A673 (cell line): Measurements from ENCODE around the gene ABHD10. TPM values are rescaled to one million over a fixed set of nuclear protein-coding genes. Genes with fewer than 3 reads are reported as not detected.

ENCODE experiments used
- BruUV-seq: library from RNA; stranded (reverse); fragments of 400-500 nt; replicated peaks from 2 replicates; lab custom pipeline; 2021; lab: Mats Ljungman, UMichigan
- CTCF ChIA-PET: fragments of 300-600 bp; sonication (Branson Sonifier 250); formaldehyde crosslinking; loops from one replicate; lab custom pipeline; 2022; ENCODE audit warnings: antibody characterized with exemption; lab: Charles Lee
- POLR2A ChIA-PET: fragments of 300-600 bp; sonication (Branson Sonifier 250); formaldehyde crosslinking; loops from one replicate; lab custom pipeline; 2022; ENCODE audit warnings: antibody characterized with exemption; ENCODE audit not compliant: low non-redundant PET; lab: Charles Lee
- DNase-seq: peaks from one replicate; pipeline ENCODE4 v3.0.0-alpha.2; 2015; ENCODE audit warnings: low spot score
- H3K27ac ChIP-seq: fragments of 200-600 bp; sonication (generic); 2 replicates; pipeline ENCODE4 v1.5.1; 2016; ENCODE audit warnings: mixed run types, low read depth, mild to moderate bottlenecking, mixed read lengths, antibody characterized with exemption, low read length; ENCODE audit not compliant: poor library complexity, severe bottlenecking
- H3K27me3 ChIP-seq: fragments of 200-600 bp; sonication (generic); replicated peaks from 2 replicates; pipeline ENCODE4 v1.6.1; 2017; ENCODE audit warnings: mixed run types, low read depth, mild to moderate bottlenecking, mixed read lengths, antibody characterized with exemption, low read length; ENCODE audit not compliant: insufficient read depth, poor library complexity
- H3K36me3 ChIP-seq: fragments of 200-600 bp; sonication (generic); 2 replicates; pipeline ENCODE4 v1.6.1; 2016; ENCODE audit warnings: mixed run types, mild to moderate bottlenecking, mixed read lengths, antibody characterized with exemption, low read length; ENCODE audit not compliant: insufficient read depth, poor library complexity, severe bottlenecking
- H3K4me1 ChIP-seq: fragments of 200-600 bp; sonication (generic); 2 replicates; pipeline ENCODE4 v1.6.1; 2017; ENCODE audit warnings: mixed run types, mild to moderate bottlenecking, mixed read lengths, antibody characterized with exemption, low read length; ENCODE audit not compliant: insufficient read depth, poor library complexity, severe bottlenecking
- H3K4me3 ChIP-seq: fragments of 200-600 bp; sonication (generic); 2 replicates; pipeline ENCODE4 v1.5.1; 2016; ENCODE audit warnings: low read depth, mixed run types, mild to moderate bottlenecking, mixed read lengths, low read length; ENCODE audit not compliant: poor library complexity, severe bottlenecking
- H3K9me3 ChIP-seq: fragments of 200-600 bp; sonication (generic); 2 replicates; pipeline ENCODE4 v1.6.1; 2016; ENCODE audit warnings: mixed run types, low read depth, mild to moderate bottlenecking, mixed read lengths, antibody characterized with exemption, low read length; ENCODE audit not compliant: poor library complexity, severe bottlenecking
- CTCF ChIP-seq: fragments of 300-800, 200-600 bp; sonication (generic); conservative IDR thresholded peaks from 2 replicates; pipeline ENCODE4 v1.5.1; 2017; ENCODE audit warnings: low read depth, mild to moderate bottlenecking, antibody characterized with exemption, low read length, moderate library complexity, mixed read lengths
- EZH2 ChIP-seq: fragments of 200-600 bp; sonication (generic); IDR thresholded peaks from 2 replicates; pipeline ENCODE4 v1.6.1; 2017; ENCODE audit warnings: borderline replicate concordance, low read depth, mild to moderate bottlenecking, mixed read lengths, antibody characterized with exemption, low read length; ENCODE audit not compliant: poor library complexity, severe bottlenecking
- intact Hi-C: fragments of 100-400 bp; cut with micrococcal nuclease; formaldehyde crosslinking; loops from one replicate; pipeline ENCODE4 v1.10.0; 2022; ENCODE audit not compliant: unreplicated experiment
- total RNA-seq: library from RNA; stranded (reverse); gene quantifications from 2 replicates; pipeline ENCODE4 v1.2.3, GENCODE V29; 2021

Gene ABHD10
- total RNA-seq, 1 experiment from 2014 or later = 40.7 TPM

GRCh38 chr3:112042842-112043280, 64.0 kb downstream of the ABHD10 start:
- Histone ChIP-seq H3K9me3 (no peaks in the 10 kb centered on the region), H3K4me1 (no peaks in the 10 kb centered on the region), H3K27me3 (no peaks in the 10 kb centered on the region), H3K36me3 (no peaks in the 10 kb centered on the region), H3K27ac (no peak overlapping the region), H3K4me3 (no peak overlapping the region)
- TF ChIP-seq EZH2 (no peak), CTCF (no peak)
- DNase-seq = no peak
- intact Hi-C loops = loop anchor here (2.0 kb wide), 2 partner anchors 54 to 326 kb away; no protein-coding TSS in a partner anchor
- POLR2A ChIA-PET = no interaction called here
- CTCF ChIA-PET = interaction anchor here (0.5 to 1.6 kb wide), 5 partner anchors 29 to 326 kb away, joined by 4 to 21 read pairs (median 7); no protein-coding TSS in a partner anchor
- no TSS peak for BruUV-seq

Other genes starting within 250 kb of the ABHD10 start
- 11.7 and 13.1 TPM in 2 replicates for gene PHLDB2, start 119.8 kb upstream of the ABHD10 start, total RNA-seq
- 0.37 TPM in 1 of 2 replicates, not detected in the other for gene TAGLN3, start 19.9 kb downstream of the ABHD10 start, total RNA-seq
- gene TMPRSS7, start 55.7 kb downstream of the ABHD10 start, total RNA-seq = not detected in 2 replicates
- 0.73 and 1.0 TPM in 2 replicates for gene C3orf52, start 107.4 kb downstream of the ABHD10 start, total RNA-seq
- gene GCSAM, start 154.2 kb downstream of the ABHD10 start, total RNA-seq = not detected in 2 replicates